GM12875 (cell line): ENCODE data around the gene TBX4.

Source experiments
- H3K4me3 ChIP-seq: one replicate; pipeline ENCODE4 v1.5.1; 2011; ENCODE audit warnings: low read depth, low read length, control low read depth
- TF ChIP-seq, protein P1 (sequence below): IDR thresholded peaks from 2 replicates; pipeline ENCODE4 v1.5.1; 2011; ENCODE audit warnings: low read depth, mild to moderate bottlenecking, control low read depth, inconsistent platforms, low read length, moderate library complexity, borderline replicate concordance; ENCODE audit not compliant: insufficient read depth

TBX4 gene

DNA sequence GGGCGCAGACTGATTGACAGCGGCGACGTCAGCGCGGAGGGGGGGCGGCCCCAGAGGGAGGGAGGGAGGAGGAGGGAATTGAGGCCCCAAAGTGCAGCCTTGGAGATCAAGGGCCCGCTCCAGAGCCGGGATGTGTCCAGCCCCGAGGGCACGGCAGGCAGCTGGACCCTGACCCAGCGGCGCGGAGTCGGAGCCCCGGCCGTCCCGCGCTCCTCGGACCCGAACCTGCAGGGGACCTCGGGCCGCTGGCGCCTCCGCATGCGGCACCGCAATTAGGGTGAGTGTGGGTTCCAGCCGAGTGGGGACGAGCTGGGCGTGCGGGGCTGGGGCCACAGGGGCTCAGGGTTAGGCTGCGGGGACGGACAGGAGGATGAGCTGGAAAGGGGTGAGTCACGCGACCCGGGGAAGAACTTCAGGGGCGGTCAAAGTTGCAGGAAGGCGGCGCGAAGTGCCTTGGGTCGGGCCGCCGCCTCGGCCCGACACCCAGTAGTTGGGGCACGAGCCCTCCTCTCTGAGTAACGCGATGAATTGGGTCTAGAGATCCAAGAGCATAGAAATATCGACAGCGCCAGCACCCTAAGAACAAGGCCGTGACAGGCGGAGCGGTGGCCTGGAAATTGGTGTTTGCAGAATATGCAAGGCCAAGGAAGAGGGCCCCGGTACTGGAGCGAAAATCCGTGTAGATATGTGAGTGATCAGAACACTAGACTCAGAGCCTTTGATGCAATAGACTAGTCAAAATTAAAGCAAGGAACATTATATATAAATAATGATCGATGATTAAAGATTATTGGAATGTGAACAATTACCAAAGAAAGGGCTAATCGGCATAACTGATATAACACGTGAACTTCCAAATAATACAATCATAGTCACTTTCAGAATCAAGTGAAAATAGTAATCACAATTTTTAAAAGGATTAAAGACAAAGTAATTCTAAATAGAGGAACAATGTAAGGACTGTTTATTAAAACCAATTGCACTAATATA lies at the start of gene TBX4:
TSS of gene TBX4 (plus strand) at position 122 of the 990 bp plus-strand sequence. CDS start 4,069 bp downstream, outside the sequence.
- no peak within 1 kb of the TSS for H3K4me3 ChIP-seq
- TF ChIP-seq, protein P1, sequence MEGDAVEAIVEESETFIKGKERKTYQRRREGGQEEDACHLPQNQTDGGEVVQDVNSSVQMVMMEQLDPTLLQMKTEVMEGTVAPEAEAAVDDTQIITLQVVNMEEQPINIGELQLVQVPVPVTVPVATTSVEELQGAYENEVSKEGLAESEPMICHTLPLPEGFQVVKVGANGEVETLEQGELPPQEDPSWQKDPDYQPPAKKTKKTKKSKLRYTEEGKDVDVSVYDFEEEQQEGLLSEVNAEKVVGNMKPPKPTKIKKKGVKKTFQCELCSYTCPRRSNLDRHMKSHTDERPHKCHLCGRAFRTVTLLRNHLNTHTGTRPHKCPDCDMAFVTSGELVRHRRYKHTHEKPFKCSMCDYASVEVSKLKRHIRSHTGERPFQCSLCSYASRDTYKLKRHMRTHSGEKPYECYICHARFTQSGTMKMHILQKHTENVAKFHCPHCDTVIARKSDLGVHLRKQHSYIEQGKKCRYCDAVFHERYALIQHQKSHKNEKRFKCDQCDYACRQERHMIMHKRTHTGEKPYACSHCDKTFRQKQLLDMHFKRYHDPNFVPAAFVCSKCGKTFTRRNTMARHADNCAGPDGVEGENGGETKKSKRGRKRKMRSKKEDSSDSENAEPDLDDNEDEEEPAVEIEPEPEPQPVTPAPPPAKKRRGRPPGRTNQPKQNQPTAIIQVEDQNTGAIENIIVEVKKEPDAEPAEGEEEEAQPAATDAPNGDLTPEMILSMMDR: no peak

- TF ChIP-seq, protein P1: no peak
- H3K4me3 ChIP-seq: no peak overlapping the region
Measured at GRCh38 chr17:61402978-61403800, 49.0 kb upstream of the TBX4 start.

- TF ChIP-seq, protein P1: no peak
- no peak overlapping the region for H3K4me3 ChIP-seq
Measured at GRCh38 chr17:61403801-61404662, 48.2 kb upstream of the TBX4 start.

DNA sequence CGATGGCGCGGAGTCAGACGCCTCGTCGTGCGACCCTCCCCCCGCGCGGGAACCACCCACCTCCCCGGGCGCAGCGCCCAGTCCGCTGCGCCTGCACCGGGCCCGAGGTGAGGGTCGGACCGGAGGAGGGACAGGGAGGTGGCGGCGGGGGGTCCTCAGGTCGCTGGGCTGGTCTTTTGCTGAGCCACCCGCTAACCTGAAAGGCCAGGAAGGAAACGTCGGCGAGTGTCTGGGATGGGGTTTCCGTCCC lies 47.6 kb upstream of the TBX4 start:
- TF ChIP-seq, protein P1: no peak

DNA sequence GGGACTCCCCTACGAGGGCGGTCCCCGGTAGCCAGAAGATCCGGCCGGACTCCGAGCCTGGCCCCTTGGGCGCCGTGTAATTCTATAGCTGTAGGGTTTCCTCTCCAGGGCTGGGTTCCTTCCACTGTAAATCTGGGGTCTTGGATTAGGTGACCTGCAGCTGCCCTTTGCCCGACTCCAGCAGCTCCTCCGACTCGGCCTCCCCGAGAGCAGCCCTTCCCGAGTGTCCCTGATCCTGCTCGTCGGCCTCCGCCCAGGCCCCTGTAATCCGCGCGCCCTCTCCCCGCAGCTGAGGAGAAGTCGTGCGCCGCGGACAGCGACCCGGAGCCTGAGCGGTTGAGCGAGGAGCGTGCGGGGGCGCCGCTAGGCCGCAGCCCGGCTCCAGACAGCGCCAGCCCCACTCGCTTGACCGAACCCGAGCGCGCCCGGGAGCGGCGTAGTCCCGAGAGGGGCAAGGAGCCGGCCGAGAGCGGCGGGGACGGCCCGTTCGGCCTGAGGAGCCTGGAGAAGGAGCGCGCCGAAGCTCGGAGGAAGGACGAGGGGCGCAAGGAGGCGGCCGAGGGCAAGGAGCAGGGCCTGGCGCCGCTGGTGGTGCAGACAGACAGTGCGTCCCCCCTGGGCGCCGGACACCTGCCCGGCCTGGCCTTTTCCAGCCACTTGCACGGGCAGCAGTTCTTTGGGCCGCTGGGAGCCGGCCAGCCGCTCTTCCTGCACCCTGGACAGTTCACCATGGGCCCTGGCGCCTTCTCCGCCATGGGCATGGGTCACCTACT lies 47.1 kb upstream of the TBX4 start:
- TF ChIP-seq, protein P1: no peak
- H3K4me3 ChIP-seq: no peak overlapping the region

More for the DNA sequence above, 47.6 kb upstream of the TBX4 start:
- H3K4me3 ChIP-seq: no peak overlapping the region
